ENCODE measurements around the gene TLX2.

DNA sequence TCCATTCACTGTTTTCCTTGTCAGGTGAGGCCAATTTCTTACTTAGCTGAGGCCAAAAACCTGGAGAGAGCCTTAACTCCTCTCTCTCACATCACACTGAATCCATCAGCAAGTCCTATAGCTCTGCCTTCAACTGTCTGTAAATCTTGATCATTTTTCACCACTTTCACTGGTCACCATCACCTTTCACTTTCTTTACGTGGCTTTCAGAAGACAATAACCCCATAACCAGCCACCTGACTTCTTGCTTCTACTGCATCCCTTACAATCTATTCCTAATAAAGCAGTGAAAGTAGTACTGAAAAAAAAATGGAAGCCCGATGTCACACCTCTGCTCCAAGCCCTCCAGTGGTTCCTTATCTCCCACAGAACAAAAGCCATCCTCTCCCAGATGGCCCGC is 31.8 kb downstream of the TLX2 start:
- TF ChIP-seq, protein P1, sequence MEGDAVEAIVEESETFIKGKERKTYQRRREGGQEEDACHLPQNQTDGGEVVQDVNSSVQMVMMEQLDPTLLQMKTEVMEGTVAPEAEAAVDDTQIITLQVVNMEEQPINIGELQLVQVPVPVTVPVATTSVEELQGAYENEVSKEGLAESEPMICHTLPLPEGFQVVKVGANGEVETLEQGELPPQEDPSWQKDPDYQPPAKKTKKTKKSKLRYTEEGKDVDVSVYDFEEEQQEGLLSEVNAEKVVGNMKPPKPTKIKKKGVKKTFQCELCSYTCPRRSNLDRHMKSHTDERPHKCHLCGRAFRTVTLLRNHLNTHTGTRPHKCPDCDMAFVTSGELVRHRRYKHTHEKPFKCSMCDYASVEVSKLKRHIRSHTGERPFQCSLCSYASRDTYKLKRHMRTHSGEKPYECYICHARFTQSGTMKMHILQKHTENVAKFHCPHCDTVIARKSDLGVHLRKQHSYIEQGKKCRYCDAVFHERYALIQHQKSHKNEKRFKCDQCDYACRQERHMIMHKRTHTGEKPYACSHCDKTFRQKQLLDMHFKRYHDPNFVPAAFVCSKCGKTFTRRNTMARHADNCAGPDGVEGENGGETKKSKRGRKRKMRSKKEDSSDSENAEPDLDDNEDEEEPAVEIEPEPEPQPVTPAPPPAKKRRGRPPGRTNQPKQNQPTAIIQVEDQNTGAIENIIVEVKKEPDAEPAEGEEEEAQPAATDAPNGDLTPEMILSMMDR (IDR thresholded peaks at IDR 0.05; ENCODE audit: low read length) = no peak
- TF ChIP-seq EZH2 (IDR thresholded peaks at IDR 0.05; ENCODE audit: borderline replicate concordance, low read length) = no peak
